ENCODE measurements around the gene ANKRD35.
"Not testable (repeated sequence)": the region's sequence is repeated elsewhere in the genome, so short reads cannot be mapped to it uniquely, and the experiment has no call there.

The ANKRD35 gene

GRCh38 chr1:145857170-145857569 is 28.5 kb downstream of the ANKRD35 start:
- DNase-seq (ENCODE audit: low read depth in 2 of 2) = no peak

GRCh38 chr1:145855426-145855948 is 30.2 kb downstream of the ANKRD35 start:
- DNase-seq (ENCODE audit: low read depth in 2 of 2) = no peak

- no peak for DNase-seq (ENCODE audit: low read depth in 2 of 2)
These were observed 36.1 kb downstream of the ANKRD35 start for GRCh38 chr1:145849356-145850160.

GRCh38 chr1:145847827-145848226 is 37.8 kb downstream of the ANKRD35 start:
- no peak for DNase-seq (ENCODE audit: low read depth in 2 of 2)

GRCh38 chr1:145846201-145846612 is 39.5 kb downstream of the ANKRD35 start:
- no peak for DNase-seq (ENCODE audit: low read depth in 2 of 2)

- DNase-seq (ENCODE audit: low read depth in 2 of 2) = peak; percentile 44 to 58
These were observed 40.0 kb downstream of the ANKRD35 start, which contains the start of gene NUDT17 for GRCh38 chr1:145845514-145846161. Gene NUDT17 (plus strand): TSS chr1:145845630. CDS start chr1:145845641, 11 bp downstream.

DNA sequence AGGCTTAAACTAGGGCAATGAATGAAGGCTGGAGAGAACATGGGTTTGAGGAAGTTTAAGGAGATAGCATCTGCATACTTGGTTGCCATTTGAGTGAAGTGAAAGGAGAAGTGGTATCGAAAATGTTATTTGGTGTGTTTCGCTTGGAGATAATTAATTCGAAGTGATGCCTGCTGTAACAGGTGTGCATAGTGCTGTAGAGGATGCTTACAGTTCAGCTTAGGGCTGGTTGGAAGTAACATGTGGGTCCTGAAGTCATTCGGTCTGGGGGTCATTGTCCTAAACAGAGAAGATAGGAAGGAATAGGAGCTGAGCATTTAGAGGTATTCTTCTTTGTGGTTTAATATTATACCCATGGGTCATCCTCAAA is 40.5 kb downstream of the ANKRD35 start:
- no peak for DNase-seq (ENCODE audit: low read depth in 2 of 2)

- DNase-seq (ENCODE audit: low read depth in 2 of 2) = no peak
These were observed 42.6 kb downstream of the ANKRD35 start for GRCh38 chr1:145843031-145843430.

DNA sequence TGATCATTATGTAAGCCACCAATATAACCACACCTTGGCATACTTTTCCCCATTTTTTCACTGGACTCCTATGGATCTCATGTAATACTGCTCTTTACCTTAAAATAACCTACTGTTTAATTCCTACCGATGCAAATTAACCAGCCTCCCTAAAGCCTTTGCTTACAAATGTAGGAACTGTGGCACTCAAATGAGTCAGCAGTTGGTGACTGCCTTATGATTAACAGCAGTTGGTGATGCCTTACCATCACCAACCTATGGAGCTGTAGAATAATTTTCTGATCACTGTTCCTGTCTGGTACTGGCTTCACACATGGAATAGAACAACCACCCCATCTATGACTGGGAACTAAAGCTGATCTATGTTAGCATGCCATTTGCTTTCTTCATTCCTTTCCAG is 48.0 kb downstream of the ANKRD35 start:
- DNase-seq (ENCODE audit: low read depth in 2 of 2) = no peak

DNA sequence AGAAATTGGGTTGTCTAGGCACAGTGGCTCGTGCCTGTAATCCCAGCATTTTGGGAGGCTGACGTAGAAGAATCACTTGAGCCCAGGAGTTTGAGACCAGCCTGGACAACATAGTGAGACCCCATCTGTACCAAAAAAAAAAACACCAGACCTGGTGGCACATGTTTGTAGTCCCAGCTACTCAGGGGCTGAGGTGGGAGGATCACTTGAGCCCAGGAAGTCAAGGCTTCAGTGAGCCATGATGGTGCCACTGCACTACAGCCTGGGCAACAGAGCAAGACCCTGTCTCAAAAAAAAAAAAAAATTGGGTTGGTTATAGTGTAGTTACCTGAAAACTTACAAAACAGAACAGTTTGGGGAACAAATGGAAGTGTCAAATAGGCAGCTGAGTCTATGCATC is 54.9 kb downstream of the ANKRD35 start:
- DNase-seq (ENCODE audit: low read depth in 2 of 2) = not testable (repeated sequence)

GRCh38 chr1:145828367-145829026 is 57.2 kb downstream of the ANKRD35 start:
- no peak for DNase-seq (ENCODE audit: low read depth in 2 of 2)

DNA sequence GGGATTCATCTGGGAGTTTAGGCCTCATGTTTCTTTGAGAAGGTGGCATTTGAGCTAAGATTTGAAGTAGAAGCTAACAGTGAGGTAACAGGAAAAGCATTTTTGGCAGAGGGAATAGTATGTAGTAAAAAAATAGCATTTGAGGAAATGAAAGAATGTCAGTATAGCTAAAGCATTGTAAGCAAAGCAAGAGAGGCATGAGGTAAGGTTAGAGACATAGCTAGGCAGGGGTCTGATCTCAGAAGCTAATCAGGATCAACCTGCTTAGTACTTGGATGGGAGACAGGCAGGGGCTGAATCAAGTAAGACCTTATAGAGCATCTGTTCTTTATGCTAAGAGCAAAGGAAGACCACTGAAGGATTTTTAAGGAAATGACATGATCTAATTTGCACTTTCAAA is 57.7 kb downstream of the ANKRD35 start:
- DNase-seq (ENCODE audit: low read depth in 2 of 2) = no peak

DNA sequence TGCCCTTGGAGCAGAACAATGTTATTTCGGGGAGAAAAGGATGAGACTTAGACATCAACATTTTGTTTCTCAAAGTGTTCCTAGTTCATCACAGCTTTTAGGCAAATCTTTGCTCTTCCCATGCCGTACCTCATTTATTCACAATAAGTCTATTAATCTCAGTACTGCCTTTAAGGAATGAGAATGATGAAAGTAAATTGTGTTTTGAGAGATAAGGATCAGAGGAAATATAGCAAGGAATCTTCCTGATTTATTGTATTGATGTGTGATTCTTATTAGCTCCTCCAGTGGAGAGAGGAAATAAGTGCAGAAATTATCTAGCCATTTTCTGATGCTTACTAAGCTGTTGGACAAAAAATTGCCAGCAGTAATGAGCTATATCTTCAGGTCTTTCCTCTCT is 59.6 kb downstream of the ANKRD35 start:
- no peak for DNase-seq (ENCODE audit: low read depth in 2 of 2)

DNA sequence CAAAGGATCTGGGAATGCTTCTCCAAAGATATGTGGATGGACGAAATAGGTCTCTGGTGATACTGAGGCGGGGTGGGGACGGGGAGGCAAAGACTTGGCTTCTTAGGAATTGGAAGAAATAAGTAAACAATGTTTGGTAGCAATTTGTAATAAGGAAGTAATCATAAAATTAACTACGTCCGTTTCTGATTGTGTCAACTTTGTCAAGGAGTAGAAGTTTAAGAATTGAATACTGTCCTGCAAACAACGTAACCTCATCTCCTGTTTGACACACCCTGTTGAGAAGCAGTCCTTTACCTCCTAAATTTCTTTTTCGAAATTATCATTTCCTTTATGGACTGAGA is 61.2 kb downstream of the ANKRD35 start:
- no peak for DNase-seq (ENCODE audit: low read depth in 2 of 2)

- peak; percentile 60 to 62 for DNase-seq (ENCODE audit: low read depth in 2 of 2)
These were observed 61.8 kb downstream of the ANKRD35 start, which contains the start of the genes POLR3C and RNF115 for GRCh38 chr1:145823565-145824498. Gene POLR3C (plus strand): TSS chr1:145824200. CDS start chr1:145825777, 1,577 bp downstream. Gene RNF115 (minus strand): TSS chr1:145824095. CDS start chr1:145823873, 222 bp downstream.

- not testable (repeated sequence) for DNase-seq (ENCODE audit: low read depth in 2 of 2)
These were observed 62.8 kb downstream of the ANKRD35 start for GRCh38 chr1:145822779-145823331.

DNA sequence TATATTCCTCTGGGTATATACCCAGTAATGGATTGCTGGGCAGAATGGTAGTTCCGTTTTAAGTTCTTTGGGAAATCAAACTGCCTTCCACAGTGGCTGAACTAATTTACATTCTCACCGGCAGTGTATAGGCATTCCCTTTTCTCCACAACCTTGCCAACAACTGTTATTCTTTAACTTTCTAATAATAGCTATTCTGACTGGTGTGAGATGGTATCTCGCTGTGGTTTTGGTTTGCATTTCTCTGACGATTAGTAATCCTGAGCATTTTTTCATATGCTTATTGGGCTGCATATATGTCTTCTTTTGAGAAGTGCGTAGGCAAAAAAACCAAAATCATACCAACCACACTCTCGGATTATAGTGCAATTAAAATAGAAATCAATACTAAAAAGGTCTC is 67.6 kb downstream of the ANKRD35 start:
- DNase-seq (ENCODE audit: low read depth in 2 of 2) = not testable (repeated sequence)

All from stimulated activated CD4-positive, alpha-beta T cell treated with anti-CD3 and anti-CD28 coated beads, Interleukin-1b, Interleukin-23, amount 100 ng/mL, for 1 hour (primary cell).